ENCODE data around the gene FAM83D.

FAM83D gene

GRCh38 chr20:38926142-38926933 is at the start of gene FAM83D:
FAM83D (plus strand) TSS chr20:38926417; CDS start chr20:38926443, 26 bp downstream.
- DNase-seq = peak; percentile 94

GRCh38 chr20:38877483-38877882 is 48.7 kb upstream of the FAM83D start:
- DNase-seq = no peak

GRCh38 chr20:38878866-38879265 is 47.4 kb upstream of the FAM83D start:
- DNase-seq = no peak

- DNase-seq = no peak
Measured at GRCh38 chr20:38880952-38881735, 45.1 kb upstream of the FAM83D start.

- no peak for DNase-seq
Measured at GRCh38 chr20:38881806-38882440, 44.3 kb upstream of the FAM83D start.

- DNase-seq = no peak
Measured at GRCh38 chr20:38882600-38882999, 43.6 kb upstream of the FAM83D start.

- peak; percentile 98 for DNase-seq
Measured at GRCh38 chr20:38883081-38883980, 42.9 kb upstream of the FAM83D start.

GRCh38 chr20:38883981-38884733 is 42.1 kb upstream of the FAM83D start:
- no peak for DNase-seq

GRCh38 chr20:38885357-38885756 is 40.9 kb upstream of the FAM83D start:
- no peak for DNase-seq

- DNase-seq = no peak
Measured at GRCh38 chr20:38888059-38888831, 38.0 kb upstream of the FAM83D start.

- no peak for DNase-seq
Measured at GRCh38 chr20:38889050-38889449, 37.2 kb upstream of the FAM83D start.

GRCh38 chr20:38889792-38890496 is 36.3 kb upstream of the FAM83D start:
- DNase-seq = no peak

- DNase-seq = no peak
Measured at GRCh38 chr20:38890497-38890818, 35.8 kb upstream of the FAM83D start.

- DNase-seq = no peak
Measured at GRCh38 chr20:38892091-38892981, 33.9 kb upstream of the FAM83D start.

- no peak for DNase-seq
Measured at GRCh38 chr20:38893056-38893564, 33.1 kb upstream of the FAM83D start.

GRCh38 chr20:38893565-38894090 is 32.6 kb upstream of the FAM83D start:
- no peak for DNase-seq

GRCh38 chr20:38894091-38894847 is 31.9 kb upstream of the FAM83D start:
- peak; percentile 67 for DNase-seq
